ENCODE results near the gene HECTD1.
A peak's percentile ranks its signal among the peaks of the same experiment; 100 is the strongest.
"Not testable (repeated sequence)": the region's sequence is repeated elsewhere in the genome, so short reads cannot be mapped to it uniquely, and the experiment has no call there.

Gene HECTD1

DNA sequence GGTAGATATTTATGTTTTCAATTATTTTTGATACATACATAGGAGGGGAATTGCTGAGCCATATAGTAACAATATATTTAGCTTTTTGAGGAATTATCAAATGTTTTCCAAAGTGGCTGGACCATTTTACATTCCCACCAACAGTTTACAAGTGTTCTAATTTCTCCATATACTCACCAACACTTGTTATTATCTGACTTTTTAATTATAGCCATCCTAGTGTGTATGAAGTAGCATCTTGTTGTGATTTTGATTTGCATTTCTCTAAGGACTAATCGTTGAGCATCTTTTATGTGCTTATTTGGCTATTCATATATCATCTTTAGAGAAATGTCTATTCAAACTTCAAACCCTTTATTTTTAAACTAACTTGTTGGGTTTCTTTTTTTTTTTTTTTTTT is 17.2 kb upstream of the HECTD1 start:
- DNase-seq = no peak

DNA sequence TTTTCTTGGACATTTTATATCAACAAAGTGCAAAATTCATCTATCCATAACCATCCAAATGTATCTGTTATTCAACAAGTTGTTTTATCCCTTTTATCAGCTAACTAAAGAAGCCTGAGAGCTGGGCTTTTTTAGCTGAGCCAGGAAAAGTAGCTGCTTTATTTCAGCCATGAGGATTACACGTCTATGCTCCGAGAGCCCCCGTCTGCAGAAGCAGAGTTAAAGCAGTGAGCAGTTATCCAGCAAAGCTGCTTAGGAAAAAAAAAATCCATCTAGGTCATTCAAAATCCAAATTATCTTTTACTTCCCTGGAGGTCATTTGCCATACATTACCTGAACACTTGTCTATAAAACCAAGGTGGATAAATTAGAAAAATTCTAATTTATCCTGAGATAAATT is 15.7 kb upstream of the HECTD1 start:
- DNase-seq = no peak

DNA sequence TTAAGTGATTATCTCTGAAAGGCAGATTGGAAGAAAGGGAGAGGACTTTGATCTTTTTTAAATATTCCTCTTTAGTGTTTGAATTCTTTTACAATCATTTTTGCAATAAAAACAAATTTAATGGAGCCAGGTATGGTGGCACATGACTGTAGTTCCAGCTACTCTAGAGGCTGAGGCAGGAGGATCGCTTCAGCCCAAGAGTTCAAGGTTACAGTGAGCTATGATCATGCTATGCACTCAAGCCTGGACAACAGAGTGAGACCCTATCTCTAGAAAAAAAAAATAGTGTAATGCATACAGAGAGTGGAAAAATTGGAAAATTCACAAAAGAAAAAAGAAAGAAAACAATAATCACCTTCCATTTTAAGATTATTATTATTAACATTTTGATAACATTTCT is 15.2 kb upstream of the HECTD1 start:
- DNase-seq = no peak

DNA sequence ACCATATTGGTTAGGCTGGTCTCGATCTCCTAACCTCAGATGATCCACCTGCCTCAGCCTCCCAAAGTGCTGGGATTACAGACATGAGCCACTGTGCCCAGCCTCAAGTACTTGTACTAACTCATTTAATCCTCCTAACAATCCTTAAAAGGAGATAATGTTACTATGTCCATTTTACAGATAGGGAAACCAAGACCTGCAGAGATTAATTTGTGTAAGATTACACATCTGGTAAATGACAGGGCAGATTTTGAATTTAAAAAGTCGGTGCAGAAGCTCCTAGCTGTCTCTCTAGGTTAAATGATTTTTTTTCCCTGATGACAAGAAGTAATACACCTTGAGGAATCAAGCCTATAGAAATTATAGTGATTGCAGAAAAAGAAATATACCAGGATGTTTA is 13.7 kb upstream of the HECTD1 start:
- DNase-seq = no peak

DNA sequence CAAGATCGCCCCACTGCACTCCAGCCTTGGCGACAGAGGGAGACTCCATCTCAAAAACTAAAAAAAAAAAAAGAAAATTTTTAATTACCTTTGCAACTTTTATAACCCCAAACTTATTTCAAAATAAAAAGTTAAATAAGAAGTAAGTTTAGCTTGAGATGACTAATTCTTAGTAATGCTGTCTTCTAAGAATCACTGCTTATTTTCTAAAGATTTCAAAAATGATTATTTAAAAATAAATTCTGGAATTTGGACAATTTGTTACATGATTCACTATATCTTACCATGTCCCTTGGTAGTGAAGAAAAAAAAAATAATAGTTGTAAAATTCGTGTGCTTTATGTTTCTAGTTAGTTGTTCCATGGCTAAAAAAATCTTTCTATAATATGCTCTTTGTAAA is 11.6 kb upstream of the HECTD1 start:
- no peak for DNase-seq

DNA sequence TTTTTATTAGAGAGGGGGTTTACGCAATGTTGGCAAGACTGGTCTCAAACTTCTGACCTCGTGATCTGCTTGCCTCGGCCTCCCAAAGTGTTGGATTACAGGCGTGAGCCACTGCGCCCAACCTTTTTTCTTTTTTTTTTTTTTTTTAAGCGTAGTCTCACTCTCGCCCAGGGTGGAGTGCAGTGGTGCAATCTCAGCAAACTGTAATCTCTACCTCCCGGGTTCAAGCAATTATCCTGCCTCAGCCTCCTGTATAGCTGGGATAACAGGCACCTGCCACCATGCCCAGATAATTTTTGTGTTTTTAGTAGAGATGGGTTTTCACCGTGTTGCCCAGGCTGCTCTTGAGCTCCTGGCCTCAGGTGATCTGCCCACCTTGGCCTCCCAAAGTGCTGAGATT is 8.8 kb upstream of the HECTD1 start:
- DNase-seq = no peak

DNA sequence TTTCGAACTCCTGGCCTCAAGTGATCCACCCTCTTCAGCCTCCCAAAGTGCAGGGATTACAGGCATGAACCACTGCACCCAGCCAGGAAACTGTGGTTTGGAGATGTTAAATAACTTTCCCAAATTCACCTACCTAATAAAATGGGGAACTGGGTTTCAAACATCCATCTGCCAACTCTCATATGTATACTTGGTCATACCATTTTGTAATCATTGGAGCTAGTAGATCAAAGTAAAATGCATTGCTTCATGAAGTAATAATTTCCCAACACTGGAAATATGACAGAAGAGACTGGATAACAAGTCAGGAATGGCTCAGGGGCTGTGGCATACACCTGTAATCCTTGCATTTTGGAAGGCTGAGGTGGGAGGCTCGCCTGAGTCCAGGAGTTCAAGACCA is 5.3 kb upstream of the HECTD1 start:
- no peak for DNase-seq

DNA sequence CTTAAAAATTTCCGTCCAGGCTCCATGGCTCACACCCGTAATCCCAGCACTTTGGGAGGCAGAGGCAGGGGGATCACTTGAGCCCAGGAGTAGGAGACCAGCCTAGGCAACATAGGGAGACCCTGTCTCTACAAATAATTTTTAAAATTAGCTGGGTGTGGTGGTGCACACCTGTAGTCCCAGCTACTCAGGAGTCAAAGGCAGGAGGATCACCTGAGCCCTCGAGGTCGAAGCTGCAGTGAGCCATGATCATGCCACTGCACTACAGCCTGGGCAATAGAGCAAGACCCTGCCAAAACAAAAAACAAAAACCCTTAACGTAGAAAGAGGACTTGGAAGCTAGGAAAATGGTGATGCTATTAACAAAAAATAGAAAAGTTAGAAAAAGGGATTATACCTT is 2.0 kb upstream of the HECTD1 start:
- no peak for DNase-seq

DNA sequence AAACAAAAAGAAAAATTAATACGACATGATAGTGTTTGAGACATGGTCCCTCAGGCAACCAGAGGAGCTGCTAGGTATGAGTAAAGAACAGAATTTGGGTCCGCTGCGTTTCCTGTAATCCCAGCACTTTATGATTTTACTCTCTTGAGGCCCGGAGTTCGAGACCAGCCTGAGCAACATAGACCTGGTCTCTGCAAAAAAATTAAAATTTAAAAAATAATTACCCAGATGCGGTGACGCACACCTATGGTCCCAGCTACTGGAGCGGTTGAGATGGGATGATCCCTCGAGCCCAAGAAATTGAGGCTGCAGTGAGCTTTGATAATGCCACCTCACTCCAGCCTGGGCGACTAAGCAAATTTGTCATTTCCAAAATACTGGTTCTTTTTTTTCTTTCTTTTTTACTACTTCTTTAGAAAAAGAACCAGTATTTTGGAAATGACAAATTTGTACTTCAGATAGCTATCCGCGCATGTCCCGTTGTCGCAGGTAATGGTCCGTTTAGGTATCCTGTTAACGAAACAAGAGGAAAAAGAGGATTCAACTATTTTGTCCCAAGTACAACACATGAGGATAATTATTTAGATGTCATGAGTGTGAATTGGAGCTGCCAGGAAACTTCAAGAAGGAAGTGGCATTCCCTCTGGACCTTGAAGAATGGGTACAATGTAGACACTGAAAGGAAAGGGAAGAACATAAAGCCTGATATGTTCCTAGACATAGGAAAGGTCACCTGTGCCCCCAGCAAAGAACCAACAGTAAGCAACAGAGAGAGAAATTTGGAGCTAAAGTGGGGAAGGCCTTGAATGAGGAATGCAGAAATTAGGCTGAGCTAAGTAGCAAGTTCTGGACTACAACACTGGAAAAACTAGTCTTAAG is 1.2 kb upstream of the HECTD1 start:
- peak; percentile 62 for DNase-seq

DNA sequence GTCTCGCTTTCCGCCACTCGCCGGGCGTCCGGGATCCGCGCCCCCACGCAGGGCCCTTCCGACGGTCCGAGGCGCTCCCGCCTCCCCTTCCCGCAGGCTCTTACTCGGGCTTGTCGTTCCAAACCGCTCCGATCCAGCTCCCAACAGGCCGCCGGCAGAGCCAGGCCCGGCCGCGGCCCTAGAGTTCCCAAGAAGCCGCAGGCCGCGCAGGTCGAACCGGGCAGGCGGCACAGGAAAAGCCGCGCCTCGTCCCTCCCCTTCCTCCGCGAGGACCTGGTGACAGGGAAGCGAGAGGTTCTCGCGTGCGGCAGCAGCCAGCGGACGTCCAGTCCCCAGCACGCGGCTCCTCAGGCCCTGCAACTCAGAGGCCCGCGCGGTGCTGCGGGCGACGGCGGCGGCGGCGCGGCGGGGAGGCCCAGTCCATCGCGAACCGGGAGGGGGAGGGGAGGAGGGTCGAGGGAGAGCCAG is 272 bp downstream of the HECTD1 start:
- no peak for DNase-seq

DNA sequence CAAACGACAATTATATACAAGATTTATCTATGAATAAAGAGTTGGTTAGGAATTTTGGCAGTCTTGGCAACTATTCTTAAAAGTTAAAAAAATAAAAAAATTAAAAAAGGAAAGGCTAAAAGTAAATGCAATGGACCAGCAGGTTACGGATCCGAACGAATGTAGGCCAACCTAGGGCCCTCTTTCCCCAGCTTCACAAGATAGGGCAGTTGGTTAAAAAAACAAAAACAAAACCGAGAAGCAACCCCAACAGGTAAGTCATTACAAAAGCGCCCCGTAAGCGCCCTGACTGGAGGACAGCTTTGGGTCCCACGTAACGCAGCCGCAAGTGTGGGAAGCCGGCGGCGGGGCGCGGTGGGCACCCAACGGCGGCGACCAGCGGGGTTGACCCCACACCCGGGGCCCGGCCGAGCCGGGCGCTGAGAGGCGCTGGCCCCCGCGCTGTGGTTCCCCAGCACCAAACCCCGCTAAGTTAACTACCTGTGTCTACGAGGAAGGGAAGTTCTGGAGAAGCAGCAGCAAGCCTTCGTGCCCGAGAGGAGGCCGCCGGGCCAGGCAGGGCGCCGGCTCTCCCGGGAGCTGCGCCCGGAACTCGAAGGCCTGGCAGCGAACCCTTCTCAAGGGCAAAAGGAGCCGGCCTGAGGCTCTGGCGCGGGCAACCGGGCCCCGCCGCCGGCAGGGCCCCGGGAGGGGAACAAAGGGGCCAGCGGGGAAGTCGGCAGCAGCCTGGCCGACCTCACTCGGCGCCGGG is 882 bp downstream of the HECTD1 start:
- DNase-seq = peak; percentile 73

DNA sequence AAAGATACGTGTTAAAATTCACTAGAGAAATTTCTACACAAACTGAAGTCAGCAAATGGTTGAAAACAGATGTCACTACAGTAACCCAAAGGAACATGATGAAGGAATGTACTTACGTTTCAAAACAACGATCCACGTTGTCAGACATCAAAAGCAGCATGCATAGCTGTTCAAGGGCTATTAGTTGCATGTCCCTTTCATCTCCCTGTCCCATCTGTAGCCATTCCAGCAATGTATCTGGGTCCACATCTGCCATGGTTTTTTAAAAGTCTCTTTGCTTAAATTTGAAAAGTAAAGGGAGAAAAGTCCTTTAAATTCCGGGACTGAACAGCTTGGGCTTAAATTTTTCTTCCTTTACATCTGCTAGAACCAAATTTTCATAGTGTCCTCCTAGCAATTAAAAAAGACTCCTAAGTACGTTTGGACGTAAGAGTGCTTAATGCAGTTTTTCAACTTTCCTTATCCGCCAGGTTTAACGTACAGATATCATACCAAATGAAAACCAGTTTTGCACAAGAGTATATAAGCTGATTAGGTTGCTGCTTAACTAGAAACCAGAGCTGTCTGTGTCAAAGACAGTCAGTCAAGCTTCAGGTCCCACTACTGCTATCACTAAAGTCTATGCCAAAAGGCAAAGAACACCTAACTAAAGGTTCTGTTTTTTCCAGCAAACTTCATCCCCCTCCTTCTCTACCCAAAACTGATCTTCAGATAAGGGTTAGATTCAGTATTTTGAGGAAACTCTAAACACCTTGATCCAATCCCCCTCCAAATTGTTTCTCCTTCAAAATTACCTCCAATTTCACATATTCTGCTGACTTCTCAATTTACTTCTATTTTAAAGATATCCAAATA is 1.7 kb downstream of the HECTD1 start:
- no peak for DNase-seq

DNA sequence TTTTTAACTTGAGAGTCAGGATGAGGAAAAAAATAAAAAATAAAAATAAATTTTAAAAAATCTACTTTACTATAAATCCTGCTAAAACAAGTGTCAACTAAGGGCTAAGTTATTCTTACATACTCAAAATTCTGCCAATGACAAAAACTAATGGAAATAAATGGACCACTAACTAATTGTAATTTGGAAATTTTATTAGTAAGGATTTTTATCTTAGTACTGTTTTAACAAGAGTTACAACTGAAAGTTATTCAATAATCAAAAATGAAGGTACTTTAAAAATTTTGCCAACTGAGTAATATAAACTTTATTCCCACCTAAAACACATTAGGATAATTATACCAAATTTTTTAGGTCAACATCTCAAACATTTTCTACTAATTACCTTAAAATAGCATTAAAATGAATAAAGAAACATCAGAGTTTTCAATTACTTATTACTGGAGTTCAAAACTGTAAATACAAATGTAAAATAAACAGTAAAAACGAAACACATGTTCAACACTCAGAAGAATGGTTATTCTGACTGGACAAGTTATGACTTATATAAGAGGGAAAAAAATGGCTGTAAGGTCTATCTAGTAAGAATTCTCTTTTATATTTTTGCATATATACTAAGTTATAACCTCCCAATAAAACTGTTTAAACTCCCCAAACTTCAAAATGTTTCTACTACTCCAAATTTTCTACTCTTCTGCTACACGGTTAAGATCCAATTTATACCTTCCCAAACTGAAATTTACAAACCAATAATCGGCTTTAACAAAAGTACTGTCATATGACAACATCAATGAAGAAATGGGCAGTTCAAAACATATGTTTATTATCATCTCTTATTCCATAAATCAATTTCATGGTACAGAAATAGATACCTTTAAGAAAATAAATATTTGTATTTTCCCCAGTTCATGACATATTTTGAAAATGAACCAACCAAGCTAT is 2.7 kb downstream of the HECTD1 start:
- no peak for DNase-seq

DNA sequence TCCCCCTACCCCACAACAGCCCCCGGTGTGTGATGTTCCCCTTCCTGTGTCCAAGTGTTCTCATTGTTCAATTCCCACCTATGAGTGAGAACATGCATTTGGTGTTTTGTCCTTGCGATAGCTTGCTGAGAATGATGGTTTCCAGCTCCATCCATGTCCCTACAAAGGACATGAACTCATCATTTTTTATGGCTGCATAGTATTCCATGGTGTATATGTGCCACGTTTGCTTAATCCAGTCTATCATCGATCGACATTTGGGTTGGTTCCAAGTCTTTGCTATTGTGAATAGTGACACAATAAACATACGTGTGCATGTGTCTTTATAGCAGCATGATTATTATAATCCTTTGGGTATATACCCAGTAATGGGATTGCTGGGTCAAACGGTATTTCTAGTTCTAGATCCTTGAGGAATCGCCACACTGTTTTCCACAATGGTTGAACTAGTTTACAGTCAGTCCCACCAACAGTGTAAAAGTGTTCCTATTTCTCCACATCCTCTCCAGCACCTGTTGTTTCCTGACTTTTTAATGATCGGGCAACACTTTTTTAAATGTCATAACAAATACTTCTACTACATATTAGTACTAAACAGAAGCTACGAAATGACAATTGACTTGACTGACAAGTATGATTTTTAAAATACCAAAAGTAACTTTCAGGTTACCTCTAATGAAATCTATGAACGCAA is 3.5 kb downstream of the HECTD1 start:
- not testable (repeated sequence) for DNase-seq

DNA sequence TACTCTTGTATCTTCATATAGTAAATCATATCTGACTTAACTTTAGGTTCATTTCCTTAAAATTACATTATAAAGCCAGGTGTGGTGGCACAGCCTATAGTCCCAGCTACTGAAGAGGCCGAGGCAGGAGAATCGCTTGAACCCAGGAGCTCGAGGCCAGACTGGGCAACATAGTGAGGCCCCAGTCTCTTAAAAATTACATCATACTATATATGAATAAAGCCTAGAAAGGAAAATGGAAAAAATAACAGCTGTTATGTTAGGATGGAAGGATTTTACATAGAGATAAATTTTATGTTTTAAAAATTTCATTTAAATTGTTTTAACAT is 4.2 kb downstream of the HECTD1 start:
- DNase-seq = no peak

DNA sequence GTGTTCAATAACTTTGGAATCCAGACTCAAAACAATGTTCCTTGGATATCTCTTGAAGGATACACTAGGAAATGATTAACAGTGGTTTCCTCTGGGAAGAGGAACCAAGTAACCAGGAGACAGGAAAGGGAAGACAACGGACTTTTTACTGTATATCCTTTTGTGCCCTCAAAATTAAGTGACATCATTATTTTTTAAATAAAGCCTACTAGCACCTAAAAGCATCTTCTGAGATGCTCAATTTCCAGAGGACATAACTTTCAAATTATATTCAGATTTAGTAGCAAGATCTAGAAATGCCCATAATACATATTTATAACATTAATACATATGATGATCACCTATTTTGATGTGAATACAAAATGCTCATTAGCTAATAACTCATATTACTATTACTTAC is 6.5 kb downstream of the HECTD1 start:
- DNase-seq = no peak

DNA sequence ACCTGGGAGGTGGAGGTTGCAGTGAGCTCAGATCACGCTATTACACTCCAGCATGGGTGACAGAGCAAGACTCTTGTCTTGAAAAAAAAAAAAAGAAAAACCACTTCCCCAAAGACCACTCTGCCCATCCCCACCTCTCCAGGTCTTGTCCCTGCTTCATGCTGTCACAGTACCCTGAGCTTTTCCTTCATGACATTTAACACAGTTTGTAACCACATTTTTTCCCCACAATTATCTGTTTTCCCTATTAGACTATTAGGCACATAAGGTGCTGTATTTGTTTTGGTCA is 6.9 kb downstream of the HECTD1 start:
- no peak for DNase-seq

DNA sequence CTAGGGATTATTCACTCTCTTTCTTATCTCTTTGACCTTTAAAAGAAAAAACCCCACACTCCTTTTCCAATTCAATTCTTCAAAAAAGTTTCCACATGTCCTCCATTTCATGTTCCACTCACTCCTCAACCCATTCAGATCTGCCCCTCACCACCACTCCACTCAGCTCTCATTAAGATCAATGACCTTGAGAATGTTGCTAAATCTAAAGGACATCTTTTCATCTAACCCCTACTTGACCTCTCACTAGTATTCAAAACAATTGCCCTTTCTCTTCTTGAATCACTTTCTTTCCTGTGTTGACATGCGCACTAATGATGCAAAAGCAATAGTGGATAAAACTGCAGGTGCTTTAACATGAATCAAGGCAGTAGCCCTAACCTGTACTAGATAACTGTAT is 9.9 kb downstream of the HECTD1 start:
- no peak for DNase-seq

DNA sequence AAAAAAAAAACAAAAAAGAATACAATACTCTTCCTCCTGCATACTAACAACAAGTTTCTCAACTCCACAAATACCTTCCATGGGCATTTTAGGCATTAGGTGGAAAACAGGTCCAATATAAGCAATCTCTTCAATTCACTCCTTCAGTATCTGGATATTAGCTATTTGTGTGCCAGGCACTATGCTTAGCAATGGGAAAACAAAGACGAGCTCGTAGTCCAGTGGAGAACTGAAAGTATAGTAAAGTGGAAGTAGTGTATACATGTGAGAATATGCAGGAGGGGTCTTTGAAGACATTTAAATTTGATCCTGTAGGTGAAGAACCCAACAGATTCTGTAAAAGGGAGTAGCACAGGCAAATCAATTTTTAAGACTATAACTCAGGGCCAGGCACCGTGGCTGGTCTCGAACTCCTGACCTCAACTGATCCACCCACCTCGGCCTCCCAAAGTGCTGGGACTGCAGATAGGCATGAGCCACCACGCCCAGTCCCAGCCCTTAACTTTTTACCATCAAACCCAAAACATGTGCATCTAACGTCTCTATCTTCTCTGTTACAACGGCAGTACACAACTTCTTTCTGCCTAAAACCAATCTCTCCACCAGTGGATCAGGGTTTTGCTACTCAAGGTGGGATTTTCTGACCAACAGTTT is 10.6 kb downstream of the HECTD1 start:
- DNase-seq = no peak

DNA sequence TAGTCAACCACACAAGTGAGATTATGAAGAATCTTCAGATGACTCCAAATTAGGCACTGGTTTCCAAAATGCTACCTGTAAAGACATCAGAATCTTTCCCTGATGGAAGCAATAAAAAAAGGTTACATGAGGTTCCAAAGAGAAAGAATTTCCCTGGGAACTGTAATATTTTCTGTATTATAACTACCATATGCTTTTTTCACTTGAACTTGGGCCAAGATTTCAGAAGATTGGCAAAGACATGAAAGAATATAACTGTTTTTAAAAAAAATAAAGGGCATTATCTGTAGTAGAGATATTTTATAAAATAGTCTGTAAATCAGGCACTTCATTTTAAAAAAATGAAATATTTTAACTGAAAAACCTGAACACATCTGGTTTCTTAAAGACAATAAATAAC is 12.9 kb downstream of the HECTD1 start:
- DNase-seq = no peak

DNA sequence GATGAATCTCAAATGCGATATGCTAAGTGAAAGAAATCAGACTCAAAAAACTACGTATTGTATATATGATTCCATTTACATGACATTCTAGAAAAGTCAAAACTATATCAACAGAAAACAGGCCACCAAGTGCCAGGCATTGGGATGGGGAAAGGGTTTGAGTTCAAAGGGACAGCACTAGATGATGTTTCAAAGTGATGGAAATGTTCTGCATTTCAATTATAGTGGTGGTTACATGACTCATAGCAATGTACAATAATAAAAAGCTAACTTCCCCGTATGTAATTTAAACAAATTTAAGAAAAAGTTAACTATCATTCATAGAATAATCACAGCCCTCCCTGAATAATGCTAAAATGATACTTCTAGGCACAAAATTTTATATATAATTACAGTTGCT is 13.5 kb downstream of the HECTD1 start:
- DNase-seq = no peak
